Gastrocnemius medialis (tissue), 4 donors: Measurements from ENCODE around the gene C12orf43. TPM values are rescaled to one million over a fixed set of nuclear protein-coding genes. Genes with fewer than 3 reads are reported as not detected.

Experiments used
- ATAC-seq, 2 donors: fragments of 150-250 bp; one replicate each; pipeline ENCODE4 v1.9.1; 2016
- DNase-seq, 2 donors: peaks; one replicate each; pipeline ENCODE4 v3.0.0-alpha.2; 2019
- H3K27ac ChIP-seq, 4 donors: fragments of 200-600 bp; sonication (generic); 1 replicate in 1 of 4; 2 replicates in 3 of 4; pipeline ENCODE4 v1.5.1; 2016 to 2018; ENCODE audit warnings: mild to moderate bottlenecking in 2 of 4, moderate library complexity in 1 of 4
- H3K27me3 ChIP-seq, 3 donors: fragments of 200-600 bp; sonication (generic) in 2 of 3; 1 replicate in 1 of 3; 2 replicates in 2 of 3; pipeline versions ENCODE4 v1.5.1 to v1.6.0; 2016 to 2019; ENCODE audit warnings: mild to moderate bottlenecking in 1 of 3, moderate library complexity in 1 of 3
- H3K36me3 ChIP-seq, 2 donors: fragments of 200-600 bp; sonication (generic) in 1 of 2; one replicate each; pipeline ENCODE4 v1.5.1; 2017 to 2018
- H3K4me1 ChIP-seq, 2 donors: fragments of 200-600 bp; sonication (generic) in 1 of 2; one replicate each; pipeline ENCODE4 v1.5.1; 2016 to 2017; ENCODE audit warnings: mild to moderate bottlenecking in 2 of 2
- H3K4me3 ChIP-seq, 4 donors: fragments of 200-600 bp; sonication (generic) in 3 of 4; 1 replicate in 1 of 4; 2 replicates in 3 of 4; pipeline ENCODE4 v1.5.1; 2016 to 2019; ENCODE audit warnings: mild to moderate bottlenecking in 2 of 4
- H3K9me3 ChIP-seq, 3 donors: fragments of 200-600 bp; sonication (generic) in 2 of 3; 1 replicate in 1 of 3; 2 replicates in 2 of 3; pipeline ENCODE4 v1.5.1; 2016 to 2019
- POLR2A ChIP-seq, 2 donors: fragments of 450-650 bp; IDR thresholded peaks; one replicate each; pipeline ENCODE4 v1.6.1; 2017; ENCODE audit warnings: antibody characterized with exemption in 2 of 2, mild to moderate bottlenecking in 2 of 2, moderate library complexity in 2 of 2
- in situ Hi-C, 4 donors: fragments of 200-750 bp; cut with MboI; loops; one replicate each; pipeline versions ENCODE4 v1.15.0 to v1.8.0; 2017; ENCODE audit warnings: low sequenced_read_pairs in 4 of 4
- intact Hi-C: fragments of 100-400 bp; cut with DNase I; formaldehyde crosslinking; loops from one replicate; pipeline ENCODE4 v1.15.1; 2023; ENCODE audit warnings: low total_unique reads
- total RNA-seq, 4 donors: library from RNA; depleted of rRNA; stranded (reverse); fragments of >200 nt; gene quantifications; one replicate each; pipeline versions ENCODE4 v1.1.0 to v1.2.3, GENCODE V29; 2016
- TF ChIP-seq, protein P1 (sequence below), 5 experiments: fragments of 450-650 bp in 3 of 5; fragments of 200-600 bp in 2 of 5; sonication (generic) in 2 of 5; IDR thresholded peaks in 4 of 5; conservative IDR thresholded peaks in 1 of 5; 1 replicate in 4 of 5; 2 replicates in 1 of 5; pipeline ENCODE4 v1.5.1; 2016 to 2019; ENCODE audit warnings: antibody characterized with exemption in 5 of 5, mild to moderate bottlenecking in 3 of 5, moderate library complexity in 3 of 5

The C12orf43 gene
- total RNA-seq, 4 donors from 2014 or later = 2.9 to 13.2 (median 5.1) TPM

DNA sequence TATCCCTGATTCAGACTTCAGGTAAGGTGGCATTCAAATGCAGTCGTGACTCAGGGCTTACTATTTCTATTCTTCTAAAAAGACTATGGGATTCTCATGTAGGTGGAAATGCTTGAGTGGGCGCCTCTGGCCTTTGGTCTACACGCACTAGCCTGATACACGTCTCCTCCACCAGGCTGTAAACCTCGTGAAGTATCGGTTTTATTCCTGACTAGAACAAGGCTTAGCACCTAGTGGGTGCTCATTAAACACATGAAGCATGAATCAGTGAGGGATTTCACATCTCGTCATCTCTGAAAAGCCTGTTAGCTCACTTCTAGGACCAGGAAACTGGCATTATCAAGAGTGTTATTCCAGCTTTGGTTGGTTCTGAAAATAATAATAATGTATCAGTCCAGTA, 55.6 kb downstream of the C12orf43 start:
- intact Hi-C loops = loop anchor here (10.0 kb wide), 1 partner anchor 96 kb away; no protein-coding TSS in a partner anchor
- Histone ChIP-seq H3K27ac (no peak overlapping the region), H3K36me3 (no peaks in the 10 kb centered on the region), H3K27me3 (no peaks in the 10 kb centered on the region), H3K4me3 (no peak overlapping the region), H3K4me1 (no peaks in the 10 kb centered on the region), H3K9me3 (no peaks in the 10 kb centered on the region)
- no peak for DNase-seq
- in situ Hi-C loops = no loop called here
- TF ChIP-seq, protein P1, sequence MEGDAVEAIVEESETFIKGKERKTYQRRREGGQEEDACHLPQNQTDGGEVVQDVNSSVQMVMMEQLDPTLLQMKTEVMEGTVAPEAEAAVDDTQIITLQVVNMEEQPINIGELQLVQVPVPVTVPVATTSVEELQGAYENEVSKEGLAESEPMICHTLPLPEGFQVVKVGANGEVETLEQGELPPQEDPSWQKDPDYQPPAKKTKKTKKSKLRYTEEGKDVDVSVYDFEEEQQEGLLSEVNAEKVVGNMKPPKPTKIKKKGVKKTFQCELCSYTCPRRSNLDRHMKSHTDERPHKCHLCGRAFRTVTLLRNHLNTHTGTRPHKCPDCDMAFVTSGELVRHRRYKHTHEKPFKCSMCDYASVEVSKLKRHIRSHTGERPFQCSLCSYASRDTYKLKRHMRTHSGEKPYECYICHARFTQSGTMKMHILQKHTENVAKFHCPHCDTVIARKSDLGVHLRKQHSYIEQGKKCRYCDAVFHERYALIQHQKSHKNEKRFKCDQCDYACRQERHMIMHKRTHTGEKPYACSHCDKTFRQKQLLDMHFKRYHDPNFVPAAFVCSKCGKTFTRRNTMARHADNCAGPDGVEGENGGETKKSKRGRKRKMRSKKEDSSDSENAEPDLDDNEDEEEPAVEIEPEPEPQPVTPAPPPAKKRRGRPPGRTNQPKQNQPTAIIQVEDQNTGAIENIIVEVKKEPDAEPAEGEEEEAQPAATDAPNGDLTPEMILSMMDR (IDR thresholded peaks at IDR 0.05 in 4 of 5, conservative IDR thresholded peaks at IDR 0.05 in 1 of 5) = no peak
- no peak for TF ChIP-seq POLR2A (IDR thresholded peaks at IDR 0.05)
- ATAC-seq = no peak

DNA sequence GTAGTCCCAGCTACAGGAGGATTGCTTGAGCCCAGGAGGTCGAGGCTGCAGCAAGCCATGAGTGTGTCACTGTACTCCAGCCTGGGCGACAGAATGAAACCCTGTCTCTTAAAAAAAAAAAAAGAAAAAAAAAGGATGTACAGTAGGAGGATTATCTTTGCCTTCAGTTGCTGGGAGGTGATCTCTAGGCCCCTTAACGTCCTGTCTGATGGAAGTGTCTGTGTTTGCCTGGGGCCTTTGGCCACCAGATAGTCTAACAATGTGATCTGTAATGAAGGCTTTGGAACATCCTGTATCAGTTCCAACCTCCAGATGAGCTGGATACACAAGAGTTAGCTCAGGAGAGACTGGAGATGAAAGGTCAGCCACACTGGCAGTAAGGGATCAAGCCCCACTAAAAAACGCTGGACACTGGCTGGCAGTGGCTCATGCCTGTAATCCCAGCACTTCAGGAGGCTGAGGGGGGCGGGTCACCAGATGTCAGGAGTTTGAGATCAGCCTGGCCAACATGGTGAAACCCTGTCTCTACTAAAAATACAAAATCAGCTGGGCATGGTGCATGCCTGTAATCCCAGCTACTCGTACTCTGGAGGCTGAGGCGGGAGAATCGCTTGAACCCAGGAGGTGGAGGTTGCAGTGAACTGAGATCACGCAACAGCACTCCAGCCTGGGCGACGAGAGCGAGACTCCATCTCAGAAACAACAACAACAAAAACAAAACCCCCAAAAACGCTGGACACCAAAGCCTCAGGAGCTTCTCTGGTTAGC, 57.0 kb downstream of the C12orf43 start:
- H3K4me1 ChIP-seq = no peaks in the 10 kb centered on the region
- intact Hi-C loops = no loop called here
- no peaks in the 10 kb centered on the region for H3K36me3 ChIP-seq
- H3K9me3 ChIP-seq = no peaks in the 10 kb centered on the region
- in situ Hi-C loops = no loop called here
- H3K27ac ChIP-seq = no peak overlapping the region
- no peaks in the 10 kb centered on the region for H3K27me3 ChIP-seq
- ATAC-seq (no peak), DNase-seq (no peak)
- TF ChIP-seq POLR2A (IDR thresholded peaks at IDR 0.05) = no peak
- TF ChIP-seq, protein P1 (IDR thresholded peaks at IDR 0.05 in 4 of 5, conservative IDR thresholded peaks at IDR 0.05 in 1 of 5) = no peak
- H3K4me3 ChIP-seq = no peak overlapping the region

GRCh38 chr12:120956579-120957300, 59.5 kb downstream of the C12orf43 start:
- no peak for DNase-seq
- in situ Hi-C loops = no loop called here

DNA sequence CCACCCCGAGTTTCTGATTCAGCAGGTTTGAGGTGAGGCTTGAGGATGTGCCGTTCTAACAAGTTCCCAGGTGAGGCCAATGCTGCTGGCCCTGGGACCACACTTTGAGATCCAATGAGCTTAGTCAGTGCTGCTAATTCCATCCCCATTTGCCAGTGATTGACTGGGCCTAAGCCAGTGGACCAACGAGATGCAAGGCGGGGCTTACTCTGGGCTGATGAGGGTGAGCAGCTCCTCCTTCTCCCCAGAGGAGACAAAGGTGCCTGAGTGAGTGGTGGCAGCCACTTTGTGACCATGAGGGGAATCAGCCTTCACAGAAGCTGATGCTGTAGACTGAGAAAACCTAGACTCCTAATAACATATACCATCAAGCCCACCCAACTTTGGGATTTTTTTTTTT, 61.1 kb downstream of the C12orf43 start:
- ATAC-seq (no peak), DNase-seq (no peak)
- Histone ChIP-seq H3K4me1 (no peaks in the 10 kb centered on the region), H3K27ac (no peak overlapping the region), H3K36me3 (no peaks in the 10 kb centered on the region), H3K4me3 (no peak overlapping the region), H3K27me3 (no peaks in the 10 kb centered on the region), H3K9me3 (no peaks in the 10 kb centered on the region)
- TF ChIP-seq POLR2A (IDR thresholded peaks at IDR 0.05) = no peak
- in situ Hi-C loops (no loop called here), intact Hi-C loops (no loop called here)

More at GRCh38 chr12:120956579-120957300, 59.5 kb downstream of the C12orf43 start:
- no peaks in the 10 kb centered on the region for H3K9me3 ChIP-seq
- H3K4me3 ChIP-seq = no peak overlapping the region
- TF ChIP-seq POLR2A (IDR thresholded peaks at IDR 0.05) = no peak
- TF ChIP-seq, protein P1 (IDR thresholded peaks at IDR 0.05 in 4 of 5, conservative IDR thresholded peaks at IDR 0.05 in 1 of 5) = no peak
- no peaks in the 10 kb centered on the region for H3K27me3 ChIP-seq
- H3K27ac ChIP-seq = no peak overlapping the region
- ATAC-seq = no peak
- intact Hi-C loops = no loop called here
- H3K4me1 ChIP-seq = no peaks in the 10 kb centered on the region
- no peaks in the 10 kb centered on the region for H3K36me3 ChIP-seq

- in situ Hi-C loops = no loop called here
- H3K4me1 ChIP-seq = no peaks in the 10 kb centered on the region
- H3K36me3 ChIP-seq = no peaks in the 10 kb centered on the region
- ATAC-seq (no peak), DNase-seq (no peak)
- H3K27ac ChIP-seq = no peak overlapping the region
- no peaks in the 10 kb centered on the region for H3K27me3 ChIP-seq
- no peak for TF ChIP-seq POLR2A (IDR thresholded peaks at IDR 0.05)
- TF ChIP-seq, protein P1 (IDR thresholded peaks at IDR 0.05 in 4 of 5, conservative IDR thresholded peaks at IDR 0.05 in 1 of 5) = no peak
- H3K9me3 ChIP-seq = no peaks in the 10 kb centered on the region
- intact Hi-C loops = no loop called here
- no peak overlapping the region for H3K4me3 ChIP-seq
These were observed 65.5 kb downstream of the C12orf43 start for GRCh38 chr12:120950807-120951206.
